Gastroesophageal sphincter (tissue), 3 donors: Measurements from ENCODE around the gene SLC25A52.

Source experiments
- EP300 ChIP-seq: sonication (generic); formaldehyde crosslinking; IDR thresholded peaks from one replicate; pipeline ENCODE4 v1.6.1; 2017; ENCODE audit warnings: antibody characterized with exemption, mild to moderate bottlenecking
- TF ChIP-seq, protein P1 (sequence below), 4 experiments: fragments of 200-600 bp in 2 of 4; fragments of 450-650 bp in 2 of 4; sonication (generic) in 1 of 4; IDR thresholded peaks; one replicate each; pipeline ENCODE4 v1.5.1; 2017 to 2019; ENCODE audit warnings: antibody characterized with exemption in 4 of 4, mild to moderate bottlenecking in 2 of 4, moderate library complexity in 2 of 4

GRCh38 chr18:31776093-31776492 is 15.4 kb upstream of the SLC25A52 start:
- TF ChIP-seq, protein P1, sequence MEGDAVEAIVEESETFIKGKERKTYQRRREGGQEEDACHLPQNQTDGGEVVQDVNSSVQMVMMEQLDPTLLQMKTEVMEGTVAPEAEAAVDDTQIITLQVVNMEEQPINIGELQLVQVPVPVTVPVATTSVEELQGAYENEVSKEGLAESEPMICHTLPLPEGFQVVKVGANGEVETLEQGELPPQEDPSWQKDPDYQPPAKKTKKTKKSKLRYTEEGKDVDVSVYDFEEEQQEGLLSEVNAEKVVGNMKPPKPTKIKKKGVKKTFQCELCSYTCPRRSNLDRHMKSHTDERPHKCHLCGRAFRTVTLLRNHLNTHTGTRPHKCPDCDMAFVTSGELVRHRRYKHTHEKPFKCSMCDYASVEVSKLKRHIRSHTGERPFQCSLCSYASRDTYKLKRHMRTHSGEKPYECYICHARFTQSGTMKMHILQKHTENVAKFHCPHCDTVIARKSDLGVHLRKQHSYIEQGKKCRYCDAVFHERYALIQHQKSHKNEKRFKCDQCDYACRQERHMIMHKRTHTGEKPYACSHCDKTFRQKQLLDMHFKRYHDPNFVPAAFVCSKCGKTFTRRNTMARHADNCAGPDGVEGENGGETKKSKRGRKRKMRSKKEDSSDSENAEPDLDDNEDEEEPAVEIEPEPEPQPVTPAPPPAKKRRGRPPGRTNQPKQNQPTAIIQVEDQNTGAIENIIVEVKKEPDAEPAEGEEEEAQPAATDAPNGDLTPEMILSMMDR (IDR thresholded peaks at IDR 0.05): no peak
- no peak for TF ChIP-seq EP300
